Measurements from ENCODE around the gene TMX4. TPM values are rescaled to one million over a fixed set of nuclear protein-coding genes. Genes with fewer than 3 reads are reported as not detected.

The TMX4 gene
- total RNA-seq, 1 experiment from 2014 or later = 11.7 TPM

DNA sequence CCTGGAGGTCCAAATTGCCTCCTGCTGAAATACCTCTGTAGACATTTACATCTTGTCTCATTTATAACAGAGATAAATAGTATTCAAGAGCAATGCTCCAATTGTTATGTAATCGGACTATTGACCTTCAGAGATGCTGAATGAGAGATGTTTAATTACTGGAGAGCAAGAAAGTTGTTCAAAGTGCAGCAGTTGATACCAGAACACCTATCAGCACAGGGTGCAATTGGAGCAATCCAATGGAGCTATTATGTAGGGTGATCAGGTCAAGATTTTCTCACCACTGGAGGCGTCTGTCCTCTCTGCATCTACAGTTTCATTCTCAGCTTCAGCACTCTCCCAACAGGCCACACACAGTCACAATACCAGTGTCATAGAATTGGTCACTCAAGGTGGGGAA is 19.5 kb upstream of the TMX4 start:
- Histone ChIP-seq H4K8ac (replicated peaks; ENCODE audit: insufficient read length, low read depth, low read length) (no peak overlapping the region), H4K5ac (ENCODE audit: insufficient read length, low read depth, low read length) (no peak overlapping the region), H3K14ac (ENCODE audit: insufficient read depth, low read length) (no peak overlapping the region), H3K9me3 (ENCODE audit: control insufficient read depth, low read depth, low read length) (no peaks in the 10 kb centered on the region), H3K27ac (ENCODE audit: insufficient read length, low read depth, low read length) (no peak overlapping the region), H3K79me2 (ENCODE audit: insufficient read depth, low read length) (no peaks in the 10 kb centered on the region), H2BK120ac (ENCODE audit: low read depth, low read length, poor library complexity, severe bottlenecking) (no peak overlapping the region), H4K20me1 (ENCODE audit: control insufficient read depth, insufficient read depth, insufficient read length) (no peaks in the 10 kb centered on the region), H3K4ac (ENCODE audit: low read depth, low read length) (no peak overlapping the region), H4K91ac (ENCODE audit: insufficient read length, low read depth, low read length) (no peak overlapping the region), H2AK5ac (ENCODE audit: insufficient read length, low read length) (no peak overlapping the region), H2AFZ (ENCODE audit: low read length) (no peak overlapping the region), H3K27me3 (ENCODE audit: insufficient read depth, low read length) (no peaks in the 10 kb centered on the region), H3K18ac (ENCODE audit: insufficient read length, low read depth, low read length) (no peak overlapping the region), H3K9ac (ENCODE audit: extremely low read depth, insufficient read length, low read length) (no peak overlapping the region), H3K23me2 (ENCODE audit: insufficient read length, low read depth, low read length, poor library complexity, severe bottlenecking) (no peaks in the 10 kb centered on the region), H2BK12ac (ENCODE audit: insufficient read length, low read depth, low read length) (no peak overlapping the region), H2BK20ac (ENCODE audit: low read depth, low read length, poor library complexity, severe bottlenecking) (no peak overlapping the region), H3K56ac (ENCODE audit: insufficient read length, low read depth, low read length) (no peak overlapping the region), H2BK15ac (ENCODE audit: low read depth, low read length) (no peak overlapping the region), H3K4me2 (ENCODE audit: insufficient read depth, insufficient read length, low read length) (no peak overlapping the region), H3T11ph (ENCODE audit: low read length) (no peak overlapping the region), H3K23ac (ENCODE audit: insufficient read length, low read depth, low read length) (no peak overlapping the region), H2BK5ac (ENCODE audit: insufficient read length, low read length) (no peak overlapping the region), H3K4me1 (ENCODE audit: insufficient read depth, low read length) (no peaks in the 10 kb centered on the region), H3K79me1 (ENCODE audit: insufficient read depth, low read depth, low read length, poor library complexity, severe bottlenecking) (no peaks in the 10 kb centered on the region)
- H3K4me1 Mint-ChIP-seq = no peaks in the 10 kb centered on the region
- H3K27me3 Mint-ChIP-seq (ENCODE audit: low read depth) = no peaks in the 10 kb centered on the region
- no peaks in the 10 kb centered on the region for H3K9me3 Mint-ChIP-seq
- H3K4me3 Mint-ChIP-seq = no peak overlapping the region
- no CpG with 5 or more reads among the region's 2 CpGs for WGBS (ENCODE audit: extremely low coverage, insufficient read length, low lambda C conversion rate)
- TF ChIP-seq, protein P1, sequence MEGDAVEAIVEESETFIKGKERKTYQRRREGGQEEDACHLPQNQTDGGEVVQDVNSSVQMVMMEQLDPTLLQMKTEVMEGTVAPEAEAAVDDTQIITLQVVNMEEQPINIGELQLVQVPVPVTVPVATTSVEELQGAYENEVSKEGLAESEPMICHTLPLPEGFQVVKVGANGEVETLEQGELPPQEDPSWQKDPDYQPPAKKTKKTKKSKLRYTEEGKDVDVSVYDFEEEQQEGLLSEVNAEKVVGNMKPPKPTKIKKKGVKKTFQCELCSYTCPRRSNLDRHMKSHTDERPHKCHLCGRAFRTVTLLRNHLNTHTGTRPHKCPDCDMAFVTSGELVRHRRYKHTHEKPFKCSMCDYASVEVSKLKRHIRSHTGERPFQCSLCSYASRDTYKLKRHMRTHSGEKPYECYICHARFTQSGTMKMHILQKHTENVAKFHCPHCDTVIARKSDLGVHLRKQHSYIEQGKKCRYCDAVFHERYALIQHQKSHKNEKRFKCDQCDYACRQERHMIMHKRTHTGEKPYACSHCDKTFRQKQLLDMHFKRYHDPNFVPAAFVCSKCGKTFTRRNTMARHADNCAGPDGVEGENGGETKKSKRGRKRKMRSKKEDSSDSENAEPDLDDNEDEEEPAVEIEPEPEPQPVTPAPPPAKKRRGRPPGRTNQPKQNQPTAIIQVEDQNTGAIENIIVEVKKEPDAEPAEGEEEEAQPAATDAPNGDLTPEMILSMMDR (conservative IDR thresholded peaks at IDR 0.05) = peak; percentile 37; the same call in 2 of the 3 replicates
- no peaks in the 10 kb centered on the region for H3K36me3 Mint-ChIP-seq (ENCODE audit: insufficient read depth in 1 of 3, low read depth in 3 of 3)
- H3K27ac Mint-ChIP-seq = no peak overlapping the region
- DNase-seq = no peak
